Right lung (tissue), 5 donors: ENCODE results near the gene EPO. TPM values are rescaled to one million over a fixed set of nuclear protein-coding genes. Genes with fewer than 3 reads are reported as not detected.
"Not testable (repeated sequence)": the region's sequence is repeated elsewhere in the genome, so short reads cannot be mapped to it uniquely, and the experiment has no call there.

Source experiments
- DNase-seq, 2 donors: peaks; one replicate each; pipeline ENCODE4 v3.0.0-alpha.2; 2013
- polyA plus RNA-seq, 5 donors: library from polyadenylated mRNA; unstranded; fragments of 120-200 nt; gene quantifications; one replicate each; pipeline versions ENCODE4 v1.2.1 to v1.2.3, GENCODE V29; 2013; ENCODE audit warnings: inconsistent platforms in 1 of 5, low replicate concordance in 1 of 5; ENCODE audit not compliant: insufficient read length in 5 of 5, insufficient read depth in 1 of 5

The EPO gene
- polyA plus RNA-seq, 5 donors, result 0.13 to 0.24 (median 0.16) TPM; not detected in 1

DNA sequence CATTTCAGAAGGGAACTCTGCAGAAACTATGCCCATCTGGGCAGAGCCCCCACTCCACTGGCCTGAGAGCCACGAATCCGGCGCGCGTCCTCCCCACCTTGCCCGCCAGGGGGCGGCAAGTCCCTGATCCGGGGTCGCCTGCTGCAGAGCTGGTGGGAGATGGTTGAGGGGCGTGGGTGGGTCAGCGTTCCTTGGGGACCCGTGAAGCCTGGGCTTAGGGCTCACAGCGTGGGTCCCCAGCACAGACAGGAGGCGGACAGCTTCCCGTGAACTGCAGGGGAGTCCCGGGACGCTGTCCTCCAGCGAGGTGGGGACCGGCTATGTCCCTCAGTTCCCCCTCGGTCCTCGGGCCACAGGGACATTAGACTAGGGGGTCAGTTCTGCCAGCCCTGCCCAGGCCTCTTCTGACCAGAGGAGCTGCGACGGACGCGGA lies 14.9 kb upstream of the EPO start:
- peak in 1 of 2 donors; percentile 84 for DNase-seq

DNA sequence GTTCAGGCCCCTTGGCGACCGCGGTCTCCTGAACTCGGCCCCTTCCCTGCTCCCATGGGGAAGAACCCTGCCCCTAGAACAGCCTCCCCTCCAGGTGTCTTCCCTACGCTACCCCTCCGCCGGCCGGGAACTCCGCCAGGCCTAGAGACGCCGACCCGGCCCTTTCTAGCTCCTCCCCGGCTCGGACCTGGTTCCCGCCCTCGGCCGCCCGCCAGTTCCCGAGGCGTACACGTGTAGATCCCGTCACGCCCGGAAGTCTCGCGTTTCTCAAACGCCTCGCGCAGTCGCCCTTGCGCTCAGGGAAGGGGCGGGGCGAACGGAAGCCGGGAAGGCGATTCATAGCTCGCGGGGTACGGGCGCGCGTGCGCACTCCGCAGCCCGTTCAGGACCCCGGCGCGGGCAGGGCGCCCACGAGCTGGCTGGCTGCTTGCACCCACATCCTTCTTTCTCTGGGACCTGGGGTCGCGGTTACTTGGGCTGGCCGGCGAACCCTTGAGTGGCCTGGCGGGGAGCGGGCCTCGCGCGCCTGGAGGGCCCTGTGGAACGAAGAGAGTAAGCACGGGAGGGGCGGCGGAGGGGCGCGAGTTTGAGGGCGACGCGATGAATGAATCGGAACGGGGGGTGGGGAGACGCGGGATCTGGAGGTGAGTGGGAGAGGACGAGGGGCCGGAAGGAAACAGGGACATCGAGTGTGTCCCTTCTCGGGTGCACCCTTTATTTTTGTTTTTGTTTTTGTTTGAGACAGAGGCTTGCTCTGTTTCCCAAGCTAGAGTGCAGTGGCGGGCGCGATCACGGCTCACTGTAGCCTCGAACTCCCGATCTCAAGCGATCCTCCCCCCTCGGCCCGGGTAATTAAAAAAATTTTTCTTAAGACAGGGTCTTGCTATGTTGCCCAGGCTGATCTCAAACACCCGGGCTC lies 14.3 kb upstream of the EPO start, which contains the start of gene POP7:
TSS of gene POP7 (plus strand) at position 369 of the 919 bp plus-strand sequence. CDS start 710 bp downstream, outside the sequence.
- peak; percentile 99 for DNase-seq

DNA sequence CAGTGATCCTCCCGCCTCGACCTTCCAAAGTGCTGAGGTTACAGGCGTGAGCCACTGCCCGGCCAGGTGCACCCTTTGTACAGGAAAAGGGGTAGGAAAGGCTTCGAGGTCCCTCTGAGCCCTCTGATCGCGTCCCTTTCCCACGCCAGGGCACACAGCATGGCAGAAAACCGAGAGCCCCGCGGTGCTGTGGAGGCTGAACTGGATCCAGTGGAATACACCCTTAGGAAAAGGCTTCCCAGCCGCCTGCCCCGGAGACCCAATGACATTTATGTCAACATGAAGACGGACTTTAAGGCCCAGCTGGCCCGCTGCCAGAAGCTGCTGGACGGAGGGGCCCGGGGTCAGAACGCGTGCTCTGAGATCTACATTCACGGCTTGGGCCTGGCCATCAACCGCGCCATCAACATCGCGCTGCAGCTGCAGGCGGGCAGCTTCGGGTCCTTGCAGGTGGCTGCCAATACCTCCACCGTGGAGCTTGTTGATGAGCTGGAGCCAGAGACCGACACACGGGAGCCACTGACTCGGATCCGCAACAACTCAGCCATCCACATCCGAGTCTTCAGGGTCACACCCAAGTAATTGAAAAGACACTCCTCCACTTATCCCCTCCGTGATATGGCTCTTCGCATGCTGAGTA lies 13.5 kb upstream of the EPO start:
- DNase-seq, result no peak

DNA sequence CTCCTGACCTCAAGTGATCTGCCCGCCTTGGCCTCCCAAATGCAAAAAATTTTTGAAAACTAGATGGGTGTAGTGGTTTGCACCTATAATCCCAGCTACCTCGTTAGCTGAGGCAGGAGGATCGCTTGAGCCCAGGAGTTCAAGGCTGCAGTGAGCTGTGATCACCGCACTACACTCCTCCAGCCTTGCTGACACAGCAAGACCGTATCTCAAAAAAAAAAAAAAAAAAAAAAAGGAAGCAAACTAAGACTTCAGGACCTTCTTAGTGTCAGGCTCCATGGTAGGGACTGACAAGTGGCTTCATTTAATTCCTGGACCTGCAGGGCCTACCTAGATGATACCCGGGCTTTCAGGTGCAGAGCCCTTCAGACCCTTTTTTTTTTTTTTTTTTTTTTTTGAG lies 11.9 kb upstream of the EPO start:
- DNase-seq, result no peak

DNA sequence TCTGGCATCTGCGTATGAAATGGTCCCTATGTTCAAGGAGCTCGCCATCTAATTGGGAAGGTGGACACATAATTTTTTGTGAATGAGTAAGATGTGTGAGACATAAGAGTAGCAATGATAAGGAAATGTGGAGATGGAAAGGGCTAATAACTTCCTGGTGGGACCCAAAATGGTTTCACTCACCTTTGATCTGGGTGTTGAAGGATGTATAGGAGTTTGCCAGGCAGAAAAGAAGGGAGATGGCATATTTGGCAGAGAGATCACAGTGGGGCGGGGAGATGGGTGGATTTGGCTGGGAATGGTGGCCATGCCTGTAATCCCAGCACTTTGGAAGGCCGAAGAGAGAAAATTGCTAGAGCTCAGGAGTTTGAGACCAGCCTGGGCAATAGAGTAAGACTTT lies 9.8 kb upstream of the EPO start:
- no peak for DNase-seq

DNA sequence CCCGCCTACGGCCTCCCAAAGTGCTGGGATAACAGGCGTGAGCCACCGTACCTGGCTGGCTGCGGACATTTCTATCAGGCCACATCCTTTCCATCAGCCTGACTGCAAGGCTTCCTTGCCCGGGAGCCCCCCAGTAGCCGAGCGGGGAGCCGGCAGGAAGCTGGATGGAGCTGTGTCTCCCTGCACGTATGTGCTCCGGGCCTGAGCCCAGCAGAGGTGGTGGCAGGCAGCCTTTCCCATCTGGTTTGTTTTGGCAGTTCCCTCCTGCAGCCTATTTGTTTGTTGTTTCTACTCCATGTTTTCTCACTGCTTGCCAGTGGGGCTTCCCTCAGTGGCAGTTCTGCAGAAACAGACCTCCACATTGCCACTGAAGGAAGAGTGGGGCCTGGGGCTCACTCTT lies 8.9 kb upstream of the EPO start:
- DNase-seq, result no peak

DNA sequence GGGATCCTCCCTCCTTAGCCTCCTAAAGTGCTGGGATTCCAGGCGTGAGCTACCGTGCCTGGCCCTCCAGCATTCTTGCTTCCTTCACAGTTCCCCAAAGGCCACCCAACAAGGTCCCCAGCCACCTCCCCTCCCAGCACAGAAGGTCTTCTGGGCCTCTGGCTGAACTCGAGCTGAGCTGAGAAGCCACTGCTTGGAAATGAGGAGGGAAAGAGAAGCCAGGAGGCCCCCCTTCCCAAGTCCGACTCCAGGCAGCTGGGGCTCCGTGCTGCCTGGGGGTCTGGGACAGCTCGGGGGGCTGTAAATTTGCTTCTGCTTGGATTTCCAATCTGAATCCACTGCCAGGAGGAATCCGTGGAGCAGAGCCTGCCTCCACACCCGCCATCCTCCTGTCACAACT lies 5.5 kb upstream of the EPO start:
- DNase-seq, result no peak

DNA sequence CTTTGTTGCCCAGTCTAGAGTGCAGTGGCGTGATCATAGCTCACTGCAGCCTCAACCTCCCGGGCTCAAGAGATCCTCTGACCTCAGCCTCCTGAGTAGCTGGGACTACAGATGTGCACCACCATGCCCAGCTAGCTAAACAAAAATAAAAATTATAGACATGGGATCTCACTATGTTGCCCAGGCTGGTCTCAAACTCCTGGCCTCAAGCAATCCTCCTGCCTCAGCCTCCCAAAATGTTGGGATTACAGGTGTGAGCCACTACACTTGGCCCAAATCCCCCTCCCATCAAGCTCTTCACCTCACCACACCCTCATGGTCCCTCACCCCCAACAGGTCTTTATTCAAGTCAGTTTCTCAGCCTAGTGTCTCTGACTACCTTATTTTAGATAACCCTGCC lies 3.2 kb upstream of the EPO start:
- not testable (repeated sequence) for DNase-seq

DNA sequence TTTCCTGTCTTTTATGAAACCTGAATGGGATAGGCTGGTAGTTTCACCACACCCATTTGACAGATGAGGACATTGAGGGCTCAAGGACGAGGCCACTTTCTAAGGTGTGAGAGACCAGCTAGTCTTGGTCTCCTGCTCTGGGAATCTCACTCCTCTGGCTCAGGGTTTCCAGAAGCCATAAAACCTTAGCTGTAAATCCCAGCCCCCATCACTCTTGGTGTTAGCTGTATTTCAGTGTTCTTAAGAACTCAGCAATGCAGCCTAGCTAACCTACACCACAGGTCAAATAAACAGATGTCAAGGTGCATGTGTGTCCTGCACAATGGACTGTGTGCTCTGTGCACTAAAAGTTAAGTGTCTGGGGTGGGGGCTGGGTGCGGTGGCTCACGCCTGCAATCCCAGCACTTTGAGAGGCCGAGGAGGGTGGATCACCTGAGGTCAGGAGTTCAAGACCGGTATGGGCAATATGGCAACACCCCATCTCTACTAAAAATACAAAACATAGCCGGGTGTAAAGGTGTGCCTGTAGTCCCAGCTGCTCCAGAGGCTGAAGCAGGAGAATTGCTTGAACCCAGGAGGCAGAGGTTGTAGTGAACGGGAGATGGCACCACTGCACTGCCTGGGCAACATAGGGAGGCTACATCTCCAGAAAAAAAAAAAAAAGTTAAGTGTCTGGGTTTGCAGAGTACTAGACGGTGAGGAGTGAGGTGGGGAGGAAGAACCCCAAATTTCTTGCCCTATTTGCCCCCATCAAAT lies 567 bp upstream of the EPO start:
- DNase-seq, result no peak

DNA sequence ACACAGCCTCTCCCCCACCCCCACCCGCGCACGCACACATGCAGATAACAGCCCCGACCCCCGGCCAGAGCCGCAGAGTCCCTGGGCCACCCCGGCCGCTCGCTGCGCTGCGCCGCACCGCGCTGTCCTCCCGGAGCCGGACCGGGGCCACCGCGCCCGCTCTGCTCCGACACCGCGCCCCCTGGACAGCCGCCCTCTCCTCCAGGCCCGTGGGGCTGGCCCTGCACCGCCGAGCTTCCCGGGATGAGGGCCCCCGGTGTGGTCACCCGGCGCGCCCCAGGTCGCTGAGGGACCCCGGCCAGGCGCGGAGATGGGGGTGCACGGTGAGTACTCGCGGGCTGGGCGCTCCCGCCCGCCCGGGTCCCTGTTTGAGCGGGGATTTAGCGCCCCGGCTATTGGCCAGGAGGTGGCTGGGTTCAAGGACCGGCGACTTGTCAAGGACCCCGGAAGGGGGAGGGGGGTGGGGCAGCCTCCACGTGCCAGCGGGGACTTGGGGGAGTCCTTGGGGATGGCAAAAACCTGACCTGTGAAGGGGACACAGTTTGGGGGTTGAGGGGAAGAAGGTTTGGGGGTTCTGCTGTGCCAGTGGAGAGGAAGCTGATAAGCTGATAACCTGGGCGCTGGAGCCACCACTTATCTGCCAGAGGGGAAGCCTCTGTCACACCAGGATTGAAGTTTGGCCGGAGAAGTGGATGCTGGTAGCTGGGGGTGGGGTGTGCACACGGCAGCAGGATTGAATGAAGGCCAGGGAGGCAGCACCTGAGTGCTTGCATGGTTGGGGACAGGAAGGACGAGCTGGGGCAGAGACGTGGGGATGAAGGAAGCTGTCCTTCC lies 620 bp downstream of the EPO start:
- DNase-seq, result no peak

DNA sequence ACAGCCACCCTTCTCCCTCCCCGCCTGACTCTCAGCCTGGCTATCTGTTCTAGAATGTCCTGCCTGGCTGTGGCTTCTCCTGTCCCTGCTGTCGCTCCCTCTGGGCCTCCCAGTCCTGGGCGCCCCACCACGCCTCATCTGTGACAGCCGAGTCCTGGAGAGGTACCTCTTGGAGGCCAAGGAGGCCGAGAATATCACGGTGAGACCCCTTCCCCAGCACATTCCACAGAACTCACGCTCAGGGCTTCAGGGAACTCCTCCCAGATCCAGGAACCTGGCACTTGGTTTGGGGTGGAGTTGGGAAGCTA lies 1.2 kb downstream of the EPO start:
- DNase-seq, result no peak

DNA sequence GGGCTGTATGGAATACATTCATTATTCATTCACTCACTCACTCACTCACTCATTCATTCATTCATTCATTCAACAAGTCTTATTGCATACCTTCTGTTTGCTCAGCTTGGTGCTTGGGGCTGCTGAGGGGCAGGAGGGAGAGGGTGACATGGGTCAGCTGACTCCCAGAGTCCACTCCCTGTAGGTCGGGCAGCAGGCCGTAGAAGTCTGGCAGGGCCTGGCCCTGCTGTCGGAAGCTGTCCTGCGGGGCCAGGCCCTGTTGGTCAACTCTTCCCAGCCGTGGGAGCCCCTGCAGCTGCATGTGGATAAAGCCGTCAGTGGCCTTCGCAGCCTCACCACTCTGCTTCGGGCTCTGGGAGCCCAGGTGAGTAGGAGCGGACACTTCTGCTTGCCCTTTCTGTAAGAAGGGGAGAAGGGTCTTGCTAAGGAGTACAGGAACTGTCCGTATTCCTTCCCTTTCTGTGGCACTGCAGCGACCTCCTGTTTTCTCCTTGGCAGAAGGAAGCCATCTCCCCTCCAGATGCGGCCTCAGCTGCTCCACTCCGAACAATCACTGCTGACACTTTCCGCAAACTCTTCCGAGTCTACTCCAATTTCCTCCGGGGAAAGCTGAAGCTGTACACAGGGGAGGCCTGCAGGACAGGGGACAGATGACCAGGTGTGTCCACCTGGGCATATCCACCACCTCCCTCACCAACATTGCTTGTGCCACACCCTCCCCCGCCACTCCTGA lies 2.4 kb downstream of the EPO start:
- no peak for DNase-seq

DNA sequence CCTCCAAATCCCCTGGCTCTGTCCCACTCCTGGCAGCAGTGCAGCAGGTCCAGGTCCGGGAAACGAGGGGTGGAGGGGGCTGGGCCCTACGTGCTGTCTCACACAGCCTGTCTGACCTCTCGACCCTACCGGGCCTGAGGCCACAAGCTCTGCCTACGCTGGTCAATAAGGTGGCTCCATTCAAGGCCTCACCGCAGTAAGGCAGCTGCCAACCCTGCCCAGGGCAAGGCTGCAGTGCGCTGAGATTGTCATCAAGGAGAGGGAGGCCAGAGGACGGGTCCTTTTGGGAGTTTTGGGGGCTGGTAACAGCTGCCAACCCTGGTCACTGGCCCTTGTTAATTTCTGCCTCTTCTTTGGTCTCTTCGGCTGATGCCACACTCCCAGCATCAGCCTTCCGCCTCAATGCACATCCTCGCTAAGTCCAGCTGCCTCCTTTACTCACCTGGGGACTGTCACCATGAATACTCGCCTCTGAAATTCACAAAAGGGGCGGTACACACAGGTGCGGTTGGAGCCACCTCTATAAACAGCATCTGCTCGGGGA lies 3.5 kb downstream of the EPO start:
- no peak for DNase-seq

DNA sequence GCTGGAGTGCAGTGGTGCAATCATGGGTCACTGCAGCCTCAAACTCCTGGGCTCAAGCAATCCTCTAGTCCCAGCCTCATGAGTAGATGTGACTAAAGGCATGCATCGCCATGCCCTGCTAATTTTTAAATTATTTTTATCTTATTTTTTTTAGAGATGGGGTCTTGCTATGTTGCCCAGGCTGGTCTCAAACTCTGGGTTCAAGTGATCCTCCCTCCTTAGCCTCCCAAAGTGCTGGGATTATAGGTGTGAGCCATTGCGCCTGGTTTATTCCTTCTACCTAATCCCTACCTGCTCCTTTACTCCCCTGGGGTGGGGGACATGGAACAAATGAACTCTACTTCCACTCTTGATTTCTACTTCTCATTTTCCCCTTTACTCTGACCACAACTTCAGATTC lies 4.1 kb downstream of the EPO start:
- DNase-seq, result not testable (repeated sequence)

DNA sequence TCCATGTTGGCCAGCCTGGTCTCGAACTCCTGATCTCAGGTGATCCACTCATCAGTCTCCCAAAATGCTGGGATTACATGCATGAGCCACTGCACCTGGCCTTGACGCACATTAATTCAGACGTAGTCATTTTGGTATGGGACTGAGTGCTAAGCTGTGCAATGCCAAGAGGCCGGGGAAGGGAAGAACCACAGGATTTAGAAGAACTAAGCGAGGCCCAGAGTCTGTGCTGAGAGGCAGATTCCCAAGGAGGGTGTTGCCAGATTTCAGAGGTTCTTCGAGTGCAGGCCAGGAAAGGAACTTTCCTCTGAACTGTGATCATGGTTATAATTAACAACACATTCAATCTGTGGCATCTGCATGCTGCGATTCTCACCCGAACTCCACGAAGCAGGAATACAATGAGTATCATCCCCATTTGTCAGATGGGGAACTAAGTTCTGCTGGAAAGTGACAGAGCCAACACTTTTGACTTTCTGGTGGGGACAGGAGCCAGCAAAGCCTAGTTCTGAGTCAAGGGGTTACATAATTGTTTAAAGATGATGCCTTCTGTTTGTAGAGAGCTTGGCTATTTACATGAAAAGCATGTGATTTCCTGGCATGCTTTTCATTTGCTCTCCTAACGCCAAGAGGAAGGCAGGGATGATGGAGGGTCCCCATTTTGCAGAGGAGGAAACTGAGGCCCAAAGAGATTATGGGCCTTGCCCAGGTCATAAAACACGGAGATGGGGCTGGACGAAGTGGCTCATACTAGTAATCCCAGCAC lies 6.9 kb downstream of the EPO start:
- DNase-seq, result no peak

DNA sequence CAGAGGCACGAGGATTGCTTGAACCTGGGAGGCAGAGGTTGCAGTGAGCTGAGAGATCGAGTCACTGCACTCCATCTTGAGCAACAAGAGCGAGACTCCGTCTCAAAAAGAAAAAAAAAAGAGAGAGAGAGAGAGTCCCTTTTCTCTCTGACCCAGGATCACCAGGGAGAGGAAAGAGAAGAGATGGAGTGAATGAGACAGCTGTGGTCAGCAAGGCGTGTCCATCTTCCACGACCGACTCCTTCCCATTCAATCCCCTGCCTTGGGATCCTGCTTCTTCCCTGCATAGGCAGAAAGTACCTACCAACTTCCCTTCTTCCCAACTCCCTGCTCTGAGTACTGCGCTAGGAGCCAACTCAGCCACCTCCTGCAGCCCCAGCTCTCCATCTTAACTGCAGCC lies 7.9 kb downstream of the EPO start:
- no peak for DNase-seq

DNA sequence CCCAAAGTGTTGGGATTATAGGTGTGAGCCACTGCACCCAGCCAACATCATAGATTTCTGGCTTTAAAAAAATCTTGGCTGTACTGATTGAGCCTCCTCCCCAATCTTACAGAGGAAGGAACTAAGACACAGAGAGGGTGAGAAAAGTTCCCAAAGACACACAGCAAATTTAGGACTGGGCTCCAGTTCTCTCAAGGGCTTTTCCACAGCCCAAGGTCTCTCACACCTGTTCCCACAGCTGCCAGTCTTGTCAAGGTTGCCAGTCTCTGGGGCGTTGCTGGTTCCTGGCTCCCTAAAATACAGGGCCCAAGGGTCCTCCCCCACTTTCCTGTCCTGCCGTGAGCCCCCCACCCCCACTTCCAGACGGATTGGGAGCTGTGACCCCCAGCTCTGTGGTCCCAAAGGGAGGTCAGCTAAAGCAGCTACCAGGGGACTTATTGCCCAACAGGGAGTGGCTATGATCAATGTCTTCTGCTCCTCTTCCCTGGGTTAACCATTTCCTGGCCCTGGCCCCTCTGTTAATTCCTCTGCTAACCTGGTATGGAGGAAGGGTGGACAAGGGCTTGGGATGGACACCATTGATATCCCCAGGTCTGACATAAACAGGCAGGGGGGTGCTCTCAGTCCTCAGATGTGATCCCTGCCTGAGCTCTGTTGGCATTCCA lies 10.0 kb downstream of the EPO start:
- DNase-seq, result no peak

DNA sequence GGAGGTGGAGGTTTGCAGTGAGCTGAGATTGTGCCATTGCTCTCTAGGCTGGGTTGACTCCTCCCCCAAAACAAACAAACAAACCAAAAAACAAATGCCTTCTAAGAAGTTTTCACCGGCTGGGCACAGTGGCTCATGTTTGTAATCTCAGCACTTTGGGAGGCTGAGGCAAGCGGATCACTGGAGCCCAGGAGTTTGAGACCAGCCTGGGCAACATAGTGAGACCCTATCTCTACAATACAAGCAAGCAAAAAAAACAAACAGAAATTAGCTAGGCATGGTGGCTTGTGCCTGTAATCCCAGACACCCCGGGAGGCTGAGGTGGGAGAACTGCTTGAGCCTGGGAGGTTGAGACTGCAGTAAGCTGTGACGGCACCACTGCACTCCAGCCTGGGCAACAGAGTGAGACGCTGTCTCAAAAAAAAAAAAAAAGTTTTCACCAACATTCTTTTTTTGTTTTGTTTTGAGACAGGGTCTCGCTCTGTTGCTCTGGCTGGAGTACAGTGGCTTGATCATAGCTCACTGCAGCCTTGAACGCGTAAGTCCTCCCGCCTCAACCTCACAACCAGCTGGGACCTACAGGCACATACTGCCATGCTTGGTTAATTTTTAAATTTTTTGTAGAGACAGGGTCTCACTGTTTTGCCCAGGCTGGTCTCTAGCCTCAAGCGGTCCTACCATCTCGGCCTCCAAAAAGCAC lies 11.8 kb downstream of the EPO start:
- no peak for DNase-seq

DNA sequence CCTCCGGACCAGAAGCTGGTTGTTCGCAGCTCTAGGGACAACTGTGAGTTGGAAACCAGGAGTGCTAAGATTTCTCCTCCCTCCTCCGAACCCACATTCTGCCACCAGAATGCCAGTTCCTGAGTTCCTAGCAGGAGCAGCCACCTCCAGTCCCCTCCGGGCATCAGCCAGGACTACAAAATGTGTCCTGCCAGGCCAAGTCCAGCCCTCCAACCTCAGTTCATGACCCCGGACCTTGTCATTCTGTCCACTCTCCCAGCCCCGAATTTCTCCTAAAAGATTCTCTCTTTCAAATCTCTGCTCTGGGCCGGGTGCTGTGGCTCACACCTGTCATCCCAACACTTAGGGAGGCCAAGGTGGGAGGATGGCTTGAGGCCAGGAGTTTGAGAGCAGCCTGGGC lies 15.5 kb downstream of the EPO start:
- no peak for DNase-seq
